Left colon (tissue), 2 donors: ENCODE data around the gene TEX35. TPM values are rescaled to one million over a fixed set of nuclear protein-coding genes. Genes with fewer than 3 reads are reported as not detected.

Experiments used
- ATAC-seq: fragments of 200-7000 bp; cut with Tn5 transposase; one replicate; pipeline ENCODE4 v1.9.1; 2020; ENCODE audit warnings: mild to moderate bottlenecking, moderate library complexity
- DNase-seq, 2 donors: peaks; one replicate each; pipeline ENCODE4 v3.0.0-alpha.2; 2020
- intact Hi-C, 2 donors: fragments of 100-400 bp; cut with DNase I in 1 of 2; cut with micrococcal nuclease in 1 of 2; formaldehyde crosslinking; loops; one replicate each; pipeline versions ENCODE4 v1.11.2 to v1.14.0; 2022; cut with DNase I, micrococcal nuclease
- long read RNA-seq: library from polyadenylated mRNA; unstranded; transcript quantifications from one replicate; pipeline ENCODE4 v2.0.0, GENCODE V29; 2021
- total RNA-seq, 2 donors: library from RNA; stranded (reverse); fragmentation: NEBNext Ultra II Directional; extraction: Animal tissue kit (Norgen Biotek cat#: 25700); gene quantifications; one replicate each; pipeline ENCODE4 v1.2.1, GENCODE V29; 2021
- donor health status: DM: no; HTN: no; CAD: no.
- donor health status: DM: yes; HTN: yes; CAD: no.

Gene TEX35
- total RNA-seq: not detected
- long read RNA-seq: 0 reads

GRCh38 chr1:178512566-178513277 lies at the start of gene TEX35:
TSS of gene TEX35 (plus strand) at chr1:178513109. CDS start at chr1:178513189, 80 bp downstream.
- no peak for DNase-seq
- ATAC-seq: no peak

GRCh38 chr1:178464141-178464540 lies 48.8 kb upstream of the TEX35 start:
- ATAC-seq (no peak), DNase-seq (no peak)
- intact Hi-C loops: no loop called here

More at GRCh38 chr1:178512566-178513277, at the start of gene TEX35:
- intact Hi-C loops: no loop called here

GRCh38 chr1:178464566-178464965 lies 48.3 kb upstream of the TEX35 start:
- DNase-seq: no peak
- no peak for ATAC-seq
- intact Hi-C loops: no loop called here

- DNase-seq: no peak
- intact Hi-C loops: no loop called here
- no peak for ATAC-seq
Observed at GRCh38 chr1:178465011-178465410, 47.9 kb upstream of the TEX35 start.

- DNase-seq: no peak
- intact Hi-C loops: no loop called here
- no peak for ATAC-seq
Observed at GRCh38 chr1:178467837-178468236, 45.1 kb upstream of the TEX35 start.

DNA sequence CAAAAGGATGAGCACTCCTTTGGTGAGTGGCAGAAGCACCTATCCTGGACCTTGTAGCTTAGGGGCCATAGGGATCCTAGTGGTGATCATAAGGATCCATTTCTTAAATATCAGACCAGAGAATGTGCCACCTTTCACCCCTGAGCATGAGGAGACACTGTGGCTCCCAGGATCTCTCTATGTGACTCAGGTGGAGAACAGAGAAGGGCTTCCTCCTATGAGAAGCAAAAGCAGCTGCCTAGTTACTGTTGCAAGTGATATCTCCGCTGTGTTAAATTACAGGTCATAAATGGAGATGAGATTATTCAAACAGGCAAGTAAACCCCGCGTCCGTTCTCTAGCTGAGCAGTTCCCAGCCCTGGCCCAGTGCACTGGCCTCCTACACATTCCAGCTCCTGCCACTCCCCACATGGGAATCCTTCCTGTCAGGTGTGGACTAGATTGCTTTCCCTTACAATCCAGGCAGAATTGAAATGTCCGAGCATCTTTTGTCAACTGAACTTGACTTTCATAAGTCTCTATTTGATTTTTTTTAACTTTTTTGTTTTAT lies 42.4 kb upstream of the TEX35 start:
- intact Hi-C loops: no loop called here
- peak; percentile 91 for ATAC-seq
- peak; percentile 16 to 45 for DNase-seq

DNA sequence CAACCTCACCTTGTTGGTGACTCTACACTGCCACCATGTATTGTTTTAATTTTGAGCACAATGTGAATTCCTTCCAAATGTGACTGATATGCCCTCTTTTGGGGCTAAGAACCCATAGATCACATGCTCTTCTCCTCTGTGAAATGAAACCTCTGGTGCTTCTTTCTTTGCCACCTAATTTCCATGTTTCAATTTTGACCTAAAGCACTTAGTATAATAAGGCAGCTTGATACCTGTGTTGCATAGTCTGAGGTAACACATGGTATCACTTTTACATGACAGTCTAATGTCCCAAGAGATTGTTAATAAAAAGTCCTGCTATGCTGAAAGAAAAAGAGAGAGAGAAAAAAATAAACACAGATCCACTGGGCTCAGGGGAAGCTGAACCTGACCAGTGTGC lies 40.4 kb upstream of the TEX35 start:
- DNase-seq: no peak
- intact Hi-C loops: no loop called here
- no peak for ATAC-seq

DNA sequence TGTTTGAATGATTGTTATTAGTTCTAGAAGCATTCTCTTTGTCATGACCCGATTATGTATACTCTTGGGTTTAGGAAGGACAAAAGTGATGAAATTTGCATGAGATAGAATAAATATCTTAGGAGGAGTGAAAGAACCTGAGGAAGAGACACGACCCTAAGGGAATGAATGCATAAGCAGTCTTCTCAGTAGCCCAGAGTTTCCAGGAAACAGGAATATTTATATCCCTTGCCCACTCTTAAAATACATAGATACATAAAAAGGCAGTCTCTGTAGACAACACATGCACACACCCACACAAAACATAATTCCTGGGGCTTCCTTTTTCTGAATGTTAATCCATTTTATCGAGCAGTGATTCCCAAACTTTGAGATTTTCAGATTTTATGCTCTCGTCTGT lies 35.5 kb upstream of the TEX35 start:
- intact Hi-C loops: no loop called here
- DNase-seq (no peak), ATAC-seq (no peak)

DNA sequence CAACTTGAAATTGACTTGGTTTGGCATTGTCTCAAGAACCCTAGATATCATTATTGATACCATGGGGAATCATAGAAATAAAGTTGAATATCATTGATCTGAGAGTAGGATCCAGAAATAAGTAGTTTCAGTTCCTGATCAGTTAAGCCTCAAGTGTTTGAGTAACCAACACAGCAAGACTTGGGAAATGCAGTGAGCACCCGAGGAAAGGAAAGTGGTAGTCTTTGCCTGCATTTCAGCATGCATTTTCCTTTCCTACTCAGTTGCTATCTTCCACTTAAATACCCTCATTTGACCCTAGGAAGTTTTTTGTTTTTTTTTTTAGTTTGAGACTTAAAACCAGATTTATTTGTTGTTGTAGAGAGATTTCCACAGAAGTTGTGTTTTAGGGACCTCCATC lies 35.1 kb upstream of the TEX35 start:
- intact Hi-C loops: no loop called here
- no peak for ATAC-seq
- DNase-seq: no peak

DNA sequence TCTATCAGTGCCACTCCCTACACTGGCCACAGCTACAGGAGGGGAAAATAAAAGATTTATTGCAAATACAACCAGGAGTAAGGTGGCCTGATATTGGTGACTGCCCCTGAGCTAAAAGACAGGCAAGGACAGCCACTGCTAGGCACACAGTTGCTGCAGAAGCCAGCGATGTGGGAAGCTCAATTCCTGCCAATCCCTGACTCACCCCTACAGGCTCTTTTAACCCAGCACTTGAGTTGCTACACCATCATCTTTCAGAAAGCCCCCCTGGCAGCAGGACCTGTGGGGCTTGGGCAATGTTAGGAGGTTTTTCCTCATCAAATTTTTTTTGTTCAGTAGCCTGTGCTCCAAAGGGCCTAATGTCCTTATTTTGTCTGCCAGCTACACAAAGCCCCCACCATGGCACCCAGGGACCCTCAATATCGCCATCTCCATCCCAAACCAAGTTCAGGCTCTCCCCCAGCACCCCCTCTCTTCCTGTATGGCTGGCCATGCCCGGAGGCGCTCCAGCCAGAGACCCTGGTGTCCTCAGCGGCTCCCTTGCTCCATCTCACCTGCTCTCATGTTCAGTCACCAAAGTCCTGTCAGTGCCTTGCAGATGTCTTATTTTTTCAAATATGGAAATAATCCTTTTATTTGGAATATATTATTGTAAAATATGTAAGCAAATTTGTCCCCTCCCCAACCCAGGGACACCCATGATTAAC lies 29.5 kb upstream of the TEX35 start:
- DNase-seq (no peak), ATAC-seq (peak; percentile 26)
- intact Hi-C loops: no loop called here

DNA sequence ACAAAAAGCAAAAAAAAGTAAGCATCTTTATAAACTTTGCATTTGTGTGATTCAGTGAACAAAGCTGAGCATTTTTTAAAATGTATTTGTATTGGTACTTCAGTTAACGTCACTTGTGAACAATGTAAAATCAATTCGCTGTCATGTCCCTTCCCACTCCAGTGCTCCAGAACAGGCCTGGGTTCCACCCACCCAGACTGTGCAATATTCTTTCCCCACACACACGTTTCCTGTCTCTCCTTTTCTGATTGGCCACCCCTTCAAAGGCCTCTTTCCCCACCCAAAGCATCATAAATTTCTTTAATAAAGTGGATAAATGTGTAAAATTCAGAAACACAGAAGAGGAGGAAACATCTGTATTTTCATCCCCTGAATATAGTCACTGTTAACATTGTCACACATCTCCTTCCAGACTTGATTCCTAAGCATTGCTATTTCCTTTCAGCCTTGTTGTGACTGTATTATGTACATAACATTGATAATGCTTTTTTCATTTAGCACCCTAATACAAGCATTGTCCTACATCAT lies 28.1 kb upstream of the TEX35 start:
- ATAC-seq: no peak
- no peak for DNase-seq
- intact Hi-C loops: no loop called here

DNA sequence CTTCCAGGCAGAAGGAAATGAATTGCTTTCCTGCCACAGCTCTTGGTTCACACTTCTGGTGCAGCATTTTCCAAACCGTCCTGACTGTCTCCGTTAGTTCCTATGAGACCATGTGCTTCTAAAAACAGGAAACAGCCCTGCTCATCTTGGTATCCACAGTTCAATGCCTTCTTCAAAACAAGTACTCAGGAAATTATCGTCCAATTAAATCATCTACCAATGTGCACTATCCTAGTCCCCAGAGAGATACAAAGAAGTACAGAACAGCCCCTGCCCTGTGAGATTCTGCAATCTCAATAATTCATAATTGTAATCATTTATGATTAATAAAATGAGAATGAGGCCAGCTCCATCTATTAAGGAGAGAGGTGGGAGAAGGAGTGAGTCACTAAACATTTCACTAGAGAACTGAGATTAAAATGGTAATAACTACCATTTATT lies 27.3 kb upstream of the TEX35 start:
- DNase-seq: no peak
- no peak for ATAC-seq
- intact Hi-C loops: no loop called here

DNA sequence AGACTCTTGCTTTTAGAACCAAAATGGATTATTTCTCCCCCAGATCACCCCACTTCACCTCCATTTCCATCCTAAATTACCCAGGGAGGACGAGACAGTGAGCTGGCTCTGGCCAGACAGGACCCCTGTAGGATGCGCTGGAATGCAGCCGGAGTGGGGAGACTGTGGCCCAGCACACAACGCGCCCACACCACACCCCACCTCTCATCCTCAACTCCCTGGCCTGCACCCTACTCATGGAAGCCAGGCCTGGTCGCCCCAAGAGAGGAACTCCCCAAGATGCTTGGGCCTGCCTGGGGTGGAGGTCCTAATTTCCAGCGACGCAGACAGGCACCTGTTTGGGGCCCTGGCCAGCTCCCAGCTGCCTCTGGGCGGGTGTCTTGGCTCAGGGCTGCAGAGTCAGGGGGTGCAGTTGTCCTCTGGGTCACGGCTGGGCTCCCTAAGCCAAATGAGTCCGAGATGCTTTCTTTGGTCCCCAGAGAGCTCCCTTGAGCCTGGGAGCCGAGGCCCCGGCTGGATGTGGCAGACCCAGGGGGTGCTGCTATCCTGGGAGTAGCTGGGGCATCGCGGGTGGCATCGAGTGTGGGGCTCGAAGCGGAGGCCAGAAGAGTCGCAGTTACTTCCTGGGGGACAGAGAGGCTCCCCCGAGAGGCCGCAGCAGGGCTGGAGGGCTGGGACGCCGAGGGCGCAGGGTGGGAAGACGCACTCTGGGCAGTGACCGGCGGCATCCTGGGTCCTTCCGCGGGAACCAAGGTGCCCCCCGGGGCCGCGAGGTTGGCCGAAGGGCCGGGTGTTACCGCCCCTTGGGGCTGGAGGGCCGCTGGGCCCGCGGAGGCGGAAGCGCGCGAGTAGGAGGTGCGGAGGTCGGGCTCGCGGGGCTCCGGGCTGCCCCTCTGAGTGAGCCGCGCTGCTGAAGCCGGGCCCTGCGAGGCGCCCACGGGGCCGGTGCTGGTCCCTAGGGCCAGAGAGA lies 26.5 kb upstream of the TEX35 start:
- intact Hi-C loops: no loop called here
- ATAC-seq: peak; percentile 56
- peak in 1 of 2 donors; percentile 11 for DNase-seq

- DNase-seq (no peak), ATAC-seq (peak; percentile 40)
- intact Hi-C loops: no loop called here
Observed at GRCh38 chr1:178487070-178487615, 25.8 kb upstream of the TEX35 start.

- intact Hi-C loops: no loop called here
- ATAC-seq: no peak
- no peak for DNase-seq
Observed at GRCh38 chr1:178488393-178488792, 24.5 kb upstream of the TEX35 start.

DNA sequence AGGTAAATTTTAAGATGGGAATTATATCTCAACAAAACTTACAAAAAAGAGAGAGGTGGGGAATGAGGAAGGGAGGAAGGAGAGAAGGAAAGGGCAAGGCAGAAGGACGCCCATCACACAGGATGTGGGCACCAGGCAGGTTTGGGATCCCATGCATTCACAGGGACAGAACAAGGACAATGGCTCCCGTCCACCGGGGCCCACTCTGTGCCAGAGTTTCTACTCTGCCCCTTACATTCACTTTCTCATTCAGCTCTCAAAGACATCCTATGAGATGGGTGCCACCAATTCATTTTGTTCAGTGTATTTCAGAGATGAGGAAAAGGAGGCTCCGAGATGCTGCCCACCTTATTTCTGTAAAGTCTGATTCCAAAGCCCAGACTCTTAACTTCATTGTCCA lies 23.5 kb upstream of the TEX35 start:
- DNase-seq: no peak
- intact Hi-C loops: no loop called here
- ATAC-seq: no peak

DNA sequence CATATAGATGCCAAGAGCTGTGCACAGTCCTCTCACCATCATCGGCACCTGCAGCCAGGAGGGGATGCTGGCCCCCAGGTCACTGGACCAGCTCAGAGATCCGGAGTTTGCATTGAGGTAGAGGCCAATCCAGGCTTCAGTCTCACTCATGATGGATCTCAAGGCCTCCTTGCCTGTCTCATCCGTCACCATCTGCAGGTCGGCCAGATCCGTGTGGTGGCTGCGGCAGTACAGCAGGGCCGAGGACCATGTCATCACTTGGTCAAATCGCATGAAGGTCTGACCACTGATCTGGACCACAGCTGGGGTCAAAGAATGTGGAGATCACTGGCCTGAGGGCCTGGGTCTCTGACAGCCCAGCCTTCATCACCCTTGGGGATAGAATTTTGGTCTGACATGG lies 22.8 kb upstream of the TEX35 start:
- no peak for ATAC-seq

GRCh38 chr1:178490967-178491366 lies 21.9 kb upstream of the TEX35 start:
- ATAC-seq (no peak), DNase-seq (no peak)
- intact Hi-C loops: no loop called here

More for the DNA sequence above, 22.8 kb upstream of the TEX35 start:
- intact Hi-C loops: no loop called here
- no peak for DNase-seq

DNA sequence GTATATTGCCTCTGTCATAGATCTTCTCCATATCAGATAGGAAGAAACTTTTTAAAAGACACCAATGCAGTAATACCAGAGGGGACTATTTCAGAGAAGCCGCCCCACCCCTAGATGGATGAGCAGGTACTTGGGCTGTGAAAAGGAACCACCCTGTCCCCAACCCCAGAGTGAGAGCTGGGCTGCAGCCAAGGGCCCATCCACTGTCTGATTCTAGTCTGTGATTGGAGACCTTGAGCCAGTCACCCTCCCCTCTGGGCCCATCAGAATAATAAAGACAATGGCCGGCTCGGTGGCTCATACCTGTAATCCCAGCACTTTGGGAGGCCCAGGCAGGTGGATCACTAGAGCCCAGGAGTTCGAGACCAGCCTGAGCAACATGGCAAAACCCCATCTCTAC lies 21.2 kb upstream of the TEX35 start:
- intact Hi-C loops: no loop called here
- no peak for DNase-seq
- ATAC-seq: no peak
